ENCODE data around the gene TRIM28. TPM values are rescaled to one million over a fixed set of nuclear protein-coding genes. Genes with fewer than 3 reads are reported as not detected.

Gene TRIM28
- total RNA-seq, 1 experiment from 2014 or later: 1,038 TPM

GRCh38 chr19:58515259-58515658, 28.6 kb upstream of the TRIM28 start:
- TSS peak; percentile 47 for BruUV-seq (replicated peaks)
- no peaks in the 10 kb centered on the region for H3K9me3 ChIP-seq (ENCODE audit: low read depth, low read length, poor library complexity, severe bottlenecking)
- intact Hi-C loops (cut with micrococcal nuclease; ENCODE audit: unreplicated experiment): no loop called here
- H3K27me3 ChIP-seq (replicated peaks; ENCODE audit: insufficient read depth, low read depth, low read length, poor library complexity): no peaks in the 10 kb centered on the region
- peak overlapping the region; percentile 58 for H3K27ac ChIP-seq (ENCODE audit: low read depth, low read length, poor library complexity, severe bottlenecking)
- H3K36me3 ChIP-seq (ENCODE audit: insufficient read depth, low read length, poor library complexity, severe bottlenecking): peaks cover 11% of the 10 kb centered on the region
- no peak for DNase-seq (ENCODE audit: low spot score)
- CTCF ChIA-PET: interaction anchor here (0.7 kb wide), 1 partner anchor 29 kb away, joined by 6 read pairs; no protein-coding TSS in a partner anchor
- POLR2A ChIA-PET (ENCODE audit: low non-redundant PET): no interaction called here
- peaks cover 24% of the 10 kb centered on the region for H3K4me1 ChIP-seq (ENCODE audit: insufficient read depth, low read length, poor library complexity, severe bottlenecking)
- H3K4me3 ChIP-seq (ENCODE audit: low read depth, low read length, poor library complexity, severe bottlenecking): no peak overlapping the region
- TF ChIP-seq CTCF (conservative IDR thresholded peaks at IDR 0.05; ENCODE audit: low read depth, low read length) (no peak), EZH2 (IDR thresholded peaks at IDR 0.05; ENCODE audit: borderline replicate concordance, low read depth, low read length, poor library complexity, severe bottlenecking) (no peak)

- no peak for DNase-seq (ENCODE audit: low spot score)
- no TSS peak for BruUV-seq (replicated peaks)
- peaks cover 11% of the 10 kb centered on the region for H3K36me3 ChIP-seq (ENCODE audit: insufficient read depth, low read length, poor library complexity, severe bottlenecking)
- no peaks in the 10 kb centered on the region for H3K27me3 ChIP-seq (replicated peaks; ENCODE audit: insufficient read depth, low read depth, low read length, poor library complexity)
- H3K4me3 ChIP-seq (ENCODE audit: low read depth, low read length, poor library complexity, severe bottlenecking): no peak overlapping the region
- POLR2A ChIA-PET (ENCODE audit: low non-redundant PET): no interaction called here
- peak overlapping the region; percentile 58 for H3K27ac ChIP-seq (ENCODE audit: low read depth, low read length, poor library complexity, severe bottlenecking)
- intact Hi-C loops (cut with micrococcal nuclease; ENCODE audit: unreplicated experiment): no loop called here
- no peak for TF ChIP-seq EZH2 (IDR thresholded peaks at IDR 0.05; ENCODE audit: borderline replicate concordance, low read depth, low read length, poor library complexity, severe bottlenecking)
- TF ChIP-seq CTCF (conservative IDR thresholded peaks at IDR 0.05; ENCODE audit: low read depth, low read length): no peak
- CTCF ChIA-PET: no interaction called here
- H3K4me1 ChIP-seq (ENCODE audit: insufficient read depth, low read length, poor library complexity, severe bottlenecking): peaks cover 24% of the 10 kb centered on the region
- H3K9me3 ChIP-seq (ENCODE audit: low read depth, low read length, poor library complexity, severe bottlenecking): no peaks in the 10 kb centered on the region
These were observed 27.5 kb upstream of the TRIM28 start for GRCh38 chr19:58516246-58516836.

GRCh38 chr19:58516964-58517833, 26.7 kb upstream of the TRIM28 start:
- POLR2A ChIA-PET (ENCODE audit: low non-redundant PET): no interaction called here
- no peak for TF ChIP-seq EZH2 (IDR thresholded peaks at IDR 0.05; ENCODE audit: borderline replicate concordance, low read depth, low read length, poor library complexity, severe bottlenecking)
- TF ChIP-seq CTCF (conservative IDR thresholded peaks at IDR 0.05; ENCODE audit: low read depth, low read length): peak; percentile 31

More at GRCh38 chr19:58516964-58517833, 26.7 kb upstream of the TRIM28 start:
- H3K9me3 ChIP-seq (ENCODE audit: low read depth, low read length, poor library complexity, severe bottlenecking): no peaks in the 10 kb centered on the region
- peaks cover 24% of the 10 kb centered on the region for H3K4me1 ChIP-seq (ENCODE audit: insufficient read depth, low read length, poor library complexity, severe bottlenecking)
- CTCF ChIA-PET: interaction anchor here (1.2 kb wide), 1 partner anchor 27 kb away, joined by 3 read pairs; the partner anchor contains the start of gene TRIM28
- no peak for DNase-seq (ENCODE audit: low spot score)
- no peak overlapping the region for H3K4me3 ChIP-seq (ENCODE audit: low read depth, low read length, poor library complexity, severe bottlenecking)
- H3K36me3 ChIP-seq (ENCODE audit: insufficient read depth, low read length, poor library complexity, severe bottlenecking): peaks cover 11% of the 10 kb centered on the region
- no TSS peak for BruUV-seq (replicated peaks)
- intact Hi-C loops (cut with micrococcal nuclease; ENCODE audit: unreplicated experiment): no loop called here
- H3K27ac ChIP-seq (ENCODE audit: low read depth, low read length, poor library complexity, severe bottlenecking): no peak overlapping the region
- H3K27me3 ChIP-seq (replicated peaks; ENCODE audit: insufficient read depth, low read depth, low read length, poor library complexity): no peaks in the 10 kb centered on the region
